PC-3 (cell line): ENCODE data around the gene IGDCC3.

Experiments used
- EZH2 ChIP-seq: fragments of 300-600 bp; sonication (generic); IDR thresholded peaks from one replicate; pipeline ENCODE4 v1.6.1; 2017; ENCODE audit warnings: antibody characterized with exemption, mild to moderate bottlenecking, low read length; ENCODE audit not compliant: unreplicated experiment
- EZH2phosphoT487 ChIP-seq: fragments of 300-600 bp; sonication (generic); IDR thresholded peaks from 2 replicates; pipeline ENCODE4 v1.6.1; 2018; ENCODE audit warnings: mild to moderate bottlenecking, antibody characterized with exemption, low read length, borderline replicate concordance
- TF ChIP-seq, protein P1 (sequence below): fragments of 300-600 bp; sonication (generic); conservative IDR thresholded peaks from 2 replicates; pipeline ENCODE4 v1.5.1; 2017; ENCODE audit warnings: antibody characterized with exemption, low read depth, mild to moderate bottlenecking, low read length

DNA sequence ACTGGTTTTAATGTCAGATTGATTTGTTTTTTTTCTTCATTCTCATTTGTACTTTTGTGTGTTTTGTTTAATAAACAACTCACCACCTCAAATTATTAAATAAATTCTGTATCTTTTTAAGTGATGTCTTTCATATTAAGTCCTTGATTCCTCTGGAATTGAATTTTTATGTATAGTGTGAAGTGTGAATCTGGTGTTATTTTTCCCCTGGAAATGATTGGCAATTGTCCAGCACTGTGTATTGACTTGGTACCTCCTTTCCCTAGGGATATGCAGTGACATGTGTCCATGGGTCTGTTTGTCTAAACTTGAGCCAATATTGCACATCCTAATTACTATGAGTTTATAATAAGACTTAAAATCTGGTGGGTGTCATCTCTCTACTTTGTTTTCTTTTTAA, 71.3 kb downstream of the IGDCC3 start:
- TF ChIP-seq, protein P1, sequence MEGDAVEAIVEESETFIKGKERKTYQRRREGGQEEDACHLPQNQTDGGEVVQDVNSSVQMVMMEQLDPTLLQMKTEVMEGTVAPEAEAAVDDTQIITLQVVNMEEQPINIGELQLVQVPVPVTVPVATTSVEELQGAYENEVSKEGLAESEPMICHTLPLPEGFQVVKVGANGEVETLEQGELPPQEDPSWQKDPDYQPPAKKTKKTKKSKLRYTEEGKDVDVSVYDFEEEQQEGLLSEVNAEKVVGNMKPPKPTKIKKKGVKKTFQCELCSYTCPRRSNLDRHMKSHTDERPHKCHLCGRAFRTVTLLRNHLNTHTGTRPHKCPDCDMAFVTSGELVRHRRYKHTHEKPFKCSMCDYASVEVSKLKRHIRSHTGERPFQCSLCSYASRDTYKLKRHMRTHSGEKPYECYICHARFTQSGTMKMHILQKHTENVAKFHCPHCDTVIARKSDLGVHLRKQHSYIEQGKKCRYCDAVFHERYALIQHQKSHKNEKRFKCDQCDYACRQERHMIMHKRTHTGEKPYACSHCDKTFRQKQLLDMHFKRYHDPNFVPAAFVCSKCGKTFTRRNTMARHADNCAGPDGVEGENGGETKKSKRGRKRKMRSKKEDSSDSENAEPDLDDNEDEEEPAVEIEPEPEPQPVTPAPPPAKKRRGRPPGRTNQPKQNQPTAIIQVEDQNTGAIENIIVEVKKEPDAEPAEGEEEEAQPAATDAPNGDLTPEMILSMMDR: no peak
- TF ChIP-seq EZH2 (no peak), EZH2phosphoT487 (no peak)
